Left lung (tissue), 10 donors: Measurements from ENCODE around the gene TRPM3. TPM values are rescaled to one million over a fixed set of nuclear protein-coding genes. Genes with fewer than 3 reads are reported as not detected.
A peak's percentile ranks its signal among the peaks of the same experiment; 100 is the strongest.

Experiments used
- ATAC-seq: fragments of 200-7000 bp; cut with Tn5 transposase; one replicate; pipeline ENCODE4 v1.9.1; 2020; ENCODE audit warnings: moderate library complexity
- DNase-seq, 4 donors: peaks; one replicate each; pipeline ENCODE4 v3.0.0-alpha.2; 2013 to 2020
- H3K27ac ChIP-seq, 2 donors: fragments of 200-600 bp; sonication (generic) in 1 of 2; one replicate each; pipeline versions ENCODE4 v1.5.0 to v1.8.0; 2020 to 2021
- H3K27me3 ChIP-seq, 2 donors: fragments of 200-600 bp; sonication (generic) in 1 of 2; one replicate each; pipeline versions ENCODE4 v1.5.0 to v1.8.0; 2020 to 2021
- H3K36me3 ChIP-seq, 2 donors: fragments of 200-600 bp; sonication (generic) in 1 of 2; one replicate each; pipeline versions ENCODE4 v1.5.0 to v1.8.0; 2020 to 2021
- H3K4me1 ChIP-seq, 2 donors: fragments of 200-600 bp; one replicate each; pipeline ENCODE4 v1.8.0; 2021
- H3K4me3 ChIP-seq, 2 donors: fragments of 200-600 bp; sonication (generic) in 1 of 2; one replicate each; pipeline versions ENCODE4 v1.5.0 to v1.8.0; 2020 to 2021; ENCODE audit warnings: mild to moderate bottlenecking in 1 of 2
- H3K9me3 ChIP-seq, 2 donors: fragments of 200-600 bp; sonication (generic) in 1 of 2; one replicate each; pipeline versions ENCODE4 v1.5.0 to v1.8.0; 2020 to 2021
- CTCF ChIP-seq, 2 donors: fragments of 200-600 bp; sonication (generic) in 1 of 2; IDR thresholded peaks; one replicate each; pipeline versions ENCODE4 v1.5.0 to v1.8.0; 2021; ENCODE audit warnings: antibody characterized with exemption in 2 of 2
- intact Hi-C, 2 donors: fragments of 100-400 bp; cut with DNase I; formaldehyde crosslinking; loops; one replicate each; pipeline versions ENCODE4 v1.11.2 to v1.14.2; 2022
- polyA plus RNA-seq, 6 donors: library from polyadenylated mRNA; unstranded; fragments of 120-200 nt; gene quantifications; one replicate each; pipeline ENCODE4 v1.2.1, GENCODE V29; 2013; ENCODE audit not compliant: insufficient read length in 6 of 6
- total RNA-seq, 2 donors: library from RNA; stranded (reverse); fragmentation: NEBNext Ultra II Directional; extraction: Animal tissue kit (Norgen Biotek cat#: 25700); gene quantifications; one replicate each; pipeline ENCODE4 v1.2.1, GENCODE V29; 2021
- donor health status: DM: no; HTN: yes; CAD: no.
- donor health status: DM: no; HTN: no; CAD: no.

Gene TRPM3
- total and polyA plus RNA-seq, 8 donors = 0.17 to 2.1 (median 1.2) TPM

GRCh38 chr9:70581214-70581954, 540.0 kb downstream of the TRPM3 start:
- intact Hi-C loops = loop anchor here in 1 of 2 donors (10.0 kb wide), 1 partner anchor 167 kb away; the partner anchor contains the start of gene KLF9
- no peaks in the 10 kb centered on the region for H3K9me3 ChIP-seq
- no peak overlapping the region for H3K27ac ChIP-seq
- peaks cover 4 to 24% of the 10 kb centered on the region in 2 donors for H3K4me1 ChIP-seq
- no peak overlapping the region for H3K4me3 ChIP-seq
- H3K36me3 ChIP-seq = no peaks in the 10 kb centered on the region
- no peaks in the 10 kb centered on the region for H3K27me3 ChIP-seq
- TF ChIP-seq CTCF (IDR thresholded peaks at IDR 0.05) = no peak
- DNase-seq (no peak), ATAC-seq (no peak)

GRCh38 chr9:70580606-70581195, 540.7 kb downstream of the TRPM3 start:
- Histone ChIP-seq H3K36me3 (no peaks in the 10 kb centered on the region), H3K4me1 (peaks cover 4 to 26% of the 10 kb centered on the region in 2 donors), H3K4me3 (no peak overlapping the region), H3K9me3 (no peaks in the 10 kb centered on the region), H3K27ac (no peak overlapping the region), H3K27me3 (no peaks in the 10 kb centered on the region)
- no peak for TF ChIP-seq CTCF (IDR thresholded peaks at IDR 0.05)
- no peak for DNase-seq
- intact Hi-C loops = loop anchor here in 1 of 2 donors (10.0 kb wide), 1 partner anchor 166 kb away; the partner anchor contains the start of gene KLF9
- peak; percentile 20 for ATAC-seq

GRCh38 chr9:70579686-70580085, 541.7 kb downstream of the TRPM3 start:
- Histone ChIP-seq H3K4me3 (no peak overlapping the region), H3K27ac (no peak overlapping the region), H3K27me3 (no peaks in the 10 kb centered on the region), H3K9me3 (no peaks in the 10 kb centered on the region), H3K4me1 (peaks cover 4 to 26% of the 10 kb centered on the region in 2 donors), H3K36me3 (no peaks in the 10 kb centered on the region)
- no peak for DNase-seq
- intact Hi-C loops = loop anchor here in 1 of 2 donors (10.0 kb wide), 1 partner anchor 165 kb away; the partner anchor contains the start of gene KLF9
- ATAC-seq = no peak
- no peak for TF ChIP-seq CTCF (IDR thresholded peaks at IDR 0.05)

- intact Hi-C loops = no loop called here
Observed at GRCh38 chr9:70578720-70579119, 542.7 kb downstream of the TRPM3 start.

More at GRCh38 chr9:70578720-70579119, 542.7 kb downstream of the TRPM3 start:
- Histone ChIP-seq H3K4me1 (peaks cover 4 to 26% of the 10 kb centered on the region in 2 donors), H3K36me3 (no peaks in the 10 kb centered on the region), H3K27me3 (no peaks in the 10 kb centered on the region), H3K27ac (no peak overlapping the region), H3K9me3 (no peaks in the 10 kb centered on the region), H3K4me3 (no peak overlapping the region)
- DNase-seq (no peak), ATAC-seq (no peak)
- no peak for TF ChIP-seq CTCF (IDR thresholded peaks at IDR 0.05)
